ENCODE measurements around the gene NFATC2.

GRCh38 chr20:51529081-51529681 lies 13.3 kb downstream of the NFATC2 start:
- no peak for TF ChIP-seq CTCF (conservative IDR thresholded peaks at IDR 0.05; ENCODE audit: low read length)
- no peak for TF ChIP-seq EZH2phosphoT487 (IDR thresholded peaks at IDR 0.05; ENCODE audit: borderline replicate concordance)
